Measurements from ENCODE around the gene HHIPL1.

- TF ChIP-seq POLR2A (IDR thresholded peaks at IDR 0.05; ENCODE audit: low read length): no peak
- no peak for TF ChIP-seq GATA1 (IDR thresholded peaks at IDR 0.05; ENCODE audit: low read depth, low read length)
Observed at GRCh38 chr14:99682809-99683618, 38.1 kb downstream of the HHIPL1 start.

Data from erythroblast (primary cell).